Measurements from ENCODE around the gene PRKCE.

DNA sequence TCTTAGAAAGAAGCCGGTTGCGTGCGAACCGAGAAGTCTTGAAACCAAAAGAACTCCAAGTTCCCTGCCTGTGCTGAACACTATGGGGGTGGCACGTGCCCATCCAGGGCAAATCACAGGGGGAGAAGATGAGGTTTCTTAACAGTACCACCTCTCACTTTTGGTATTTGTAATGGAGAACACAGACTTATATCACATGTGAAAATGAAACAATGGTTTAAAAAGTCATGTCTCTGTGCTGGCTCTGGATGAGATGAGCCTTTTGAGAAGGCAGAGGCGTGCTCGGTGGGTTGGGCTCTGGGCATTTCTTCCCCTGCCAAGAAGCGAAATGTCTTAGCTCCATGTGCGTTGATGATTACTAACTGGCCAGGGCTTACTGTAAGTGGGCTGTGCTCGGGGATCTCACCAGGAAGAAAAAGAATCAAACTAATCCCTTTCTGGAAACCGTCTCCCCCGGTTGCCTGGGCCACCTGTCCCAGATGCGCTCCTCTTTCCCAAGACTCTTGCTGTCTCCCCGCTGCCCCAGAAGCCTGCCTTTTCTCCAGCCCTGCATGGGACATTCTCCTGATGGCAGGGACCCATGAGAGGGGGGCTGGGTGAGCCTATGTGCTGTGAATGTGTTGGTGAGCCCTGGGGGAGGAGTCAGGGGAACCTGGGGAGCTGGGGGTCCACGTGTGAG is 252.9 kb downstream of the PRKCE start:
- TF ChIP-seq ZNF274 (IDR thresholded peaks at IDR 0.05; ENCODE audit: low read depth, low read length) (no peak), YY1 (IDR thresholded peaks at IDR 0.05; ENCODE audit: insufficient read depth, insufficient read length) (no peak)

Measured in NT2/D1 (cell line).